HCT116 (cell line): ENCODE data around the gene B3GALT5. TPM values are rescaled to one million over a fixed set of nuclear protein-coding genes. Genes with fewer than 3 reads are reported as not detected.

ENCODE experiments used
- ATAC-seq: fragments of 200-7000 bp; cut with Tn5 transposase; 2 replicates; pipeline ENCODE4 v1.9.1; 2020; ENCODE audit warnings: mild to moderate bottlenecking, moderate library complexity
- BruUV-seq: library from RNA; stranded (reverse); fragments of 400-500 nt; replicated peaks from 2 replicates; lab custom pipeline; 2021; lab: Mats Ljungman, UMichigan
- CTCF ChIA-PET: fragments of 300-600 bp; sonication (Branson Sonifier 250); formaldehyde crosslinking; loops from one replicate; lab custom pipeline; 2021; ENCODE audit warnings: antibody characterized with exemption; lab: Charles Lee
- POLR2A ChIA-PET: fragments of 300-600, 350-600 bp; sonication (Branson Sonifier 250); formaldehyde crosslinking; loops from one replicate; lab custom pipeline; 2021; ENCODE audit warnings: antibody characterized with exemption; lab: Charles Lee
- RAD21 ChIA-PET, 2 experiments: fragments of 300-600 bp; sonication (Branson Sonifier 250); formaldehyde crosslinking; loops; one replicate each; lab custom pipeline; 2023; ENCODE audit warnings: low total read pairs in 2 of 2; ENCODE audit not compliant: uncharacterized antibody in 2 of 2, unreplicated experiment in 2 of 2, low non-redundant PET in 1 of 2; lab: Charles Lee
- DNase-seq: peaks from one replicate; pipeline ENCODE4 v3.0.0-alpha.2; 2010; ENCODE audit warnings: low read depth, low spot score
- H2AFZ ChIP-seq: fragments of 200-600 bp; shearing (Covaris generic), sonication (generic); 2 replicates; pipeline ENCODE4 v1.6.1; 2017; ENCODE audit warnings: low read depth, mixed run types, mixed read lengths, antibody characterized with exemption, low read length; ENCODE audit not compliant: poor library complexity, severe bottlenecking
- H3K27ac ChIP-seq: 2 replicates; pipeline ENCODE4 v1.5.1; 2012; ENCODE audit warnings: low read depth, low read length
- H3K27me3 ChIP-seq: fragments of 200-600 bp; sonication (generic); 2 replicates; pipeline ENCODE4 v1.6.1; 2016; ENCODE audit warnings: mixed run types, low read length, mixed read lengths; ENCODE audit not compliant: insufficient read depth
- H3K36me3 ChIP-seq, 2 experiments: fragments of 200-500 bp in 1 of 2; fragments of 200-600 bp in 1 of 2; sonication (Bioruptor generic) in 1 of 2; sonication (generic) in 1 of 2; 2 replicates each; pipeline versions ENCODE4 v1.5.1 to v1.6.1; 2014 to 2016; ENCODE audit warnings: low read length in 2 of 2, inconsistent platforms in 1 of 2, mixed read lengths in 1 of 2, mixed run types in 1 of 2; ENCODE audit not compliant: insufficient read depth in 2 of 2, control insufficient read depth in 1 of 2
- H3K4me1 ChIP-seq, 2 experiments: fragments of 200-600 bp in 1 of 2; sonication (generic) in 1 of 2; 2 replicates each; pipeline versions ENCODE4 v1.5.1 to v1.6.1; 2012 to 2017; ENCODE audit warnings: low read length in 2 of 2, inconsistent platforms in 1 of 2, mild to moderate bottlenecking in 1 of 2, mixed read lengths in 1 of 2, mixed run types in 1 of 2, moderate library complexity in 1 of 2; ENCODE audit not compliant: insufficient read depth in 2 of 2, control insufficient read depth in 1 of 2
- H3K4me2 ChIP-seq: fragments of 200-600 bp; sonication (generic); 2 replicates; pipeline ENCODE4 v1.6.1; 2017; ENCODE audit warnings: mixed run types, low read length, mixed read lengths
- H3K4me3 ChIP-seq, 2 experiments: fragments of 200-600 bp in 1 of 2; sonication (generic) in 1 of 2; replicated peaks in 1 of 2; 2 replicates each; pipeline ENCODE4 v1.5.1; 2011 to 2016; ENCODE audit warnings: low read length in 2 of 2, control low read depth in 1 of 2, low read depth in 1 of 2, mild to moderate bottlenecking in 1 of 2, mixed read lengths in 1 of 2, mixed run types in 1 of 2
- H3K79me2 ChIP-seq: fragments of 200-600 bp; sonication (generic); 2 replicates; pipeline ENCODE4 v1.6.1; 2017; ENCODE audit warnings: mild to moderate bottlenecking, mixed run types, low read length, moderate library complexity, mixed read lengths; ENCODE audit not compliant: insufficient read depth
- H3K9ac ChIP-seq: fragments of 200-600 bp; sonication (generic); 2 replicates; pipeline ENCODE4 v1.6.1; 2016; ENCODE audit warnings: low read length, mixed read lengths
- H3K9me2 ChIP-seq: fragments of 200-600 bp; sonication (generic), shearing (Covaris generic); 2 replicates; pipeline ENCODE4 v1.6.1; 2017; ENCODE audit warnings: mixed run types, mild to moderate bottlenecking, moderate library complexity; ENCODE audit not compliant: insufficient read depth
- H3K9me3 ChIP-seq, 2 experiments: fragments of 200-500 bp in 1 of 2; fragments of 200-600 bp in 1 of 2; sonication (Bioruptor generic) in 1 of 2; sonication (generic) in 1 of 2; 2 replicates each; pipeline ENCODE4 v1.6.1; 2014 to 2017; ENCODE audit warnings: low read length in 2 of 2, mixed read lengths in 2 of 2, inconsistent platforms in 1 of 2, low read depth in 1 of 2, mild to moderate bottlenecking in 1 of 2, mixed run types in 1 of 2, moderate library complexity in 1 of 2; ENCODE audit not compliant: control insufficient read depth in 1 of 2, insufficient read depth in 1 of 2
- H4K20me1 ChIP-seq: fragments of 200-600 bp; sonication (generic), shearing (Covaris generic); 2 replicates; pipeline ENCODE4 v1.6.1; 2017; ENCODE audit warnings: mixed run types, mild to moderate bottlenecking, moderate library complexity; ENCODE audit not compliant: insufficient read depth
- ELF1 ChIP-seq: IDR thresholded peaks from 2 replicates; pipeline ENCODE4 v1.6.1; 2012; ENCODE audit warnings: low read depth, borderline replicate concordance
- JUND ChIP-seq: IDR thresholded peaks from 2 replicates; pipeline ENCODE4 v1.6.1; 2012
- TCF7L2 ChIP-seq: IDR thresholded peaks from 2 replicates; pipeline ENCODE4 v1.7.0; 2011; ENCODE audit warnings: borderline replicate concordance, inconsistent platforms; ENCODE audit not compliant: insufficient read depth, insufficient read length; ENCODE audit errors: extremely low read depth
- intact Hi-C: fragments of 100-400 bp; cut with micrococcal nuclease; formaldehyde crosslinking; loops from 2 replicates; pipeline ENCODE4 v1.10.0; 2022
- total RNA-seq: library from RNA; stranded (reverse); gene quantifications from one replicate; pipeline ENCODE4 v1.2.1, GENCODE V29; 2021; ENCODE audit not compliant: unreplicated experiment

The B3GALT5 gene
- total RNA-seq, 1 experiment from 2014 or later: 1.2 TPM

GRCh38 chr21:39564200-39564599 lies 48.5 kb upstream of the B3GALT5 start:
- no peaks in the 10 kb centered on the region for H4K20me1 ChIP-seq
- POLR2A ChIA-PET: no interaction called here
- H3K4me3 ChIP-seq: no peak overlapping the region
- no peak overlapping the region for H3K27ac ChIP-seq
- RAD21 ChIA-PET: no interaction called here
- H3K36me3 ChIP-seq: no peaks in the 10 kb centered on the region
- intact Hi-C loops: no loop called here
- no peaks in the 10 kb centered on the region for H3K9me3 ChIP-seq
- H3K4me2 ChIP-seq: no peak overlapping the region
- BruUV-seq: no TSS peak
- no peak for ATAC-seq
- H3K27me3 ChIP-seq: no peaks in the 10 kb centered on the region
- peaks cover 0 to 4% of the 10 kb centered on the region in 2 experiments; a peak in 1 of 4 replicates for H3K4me1 ChIP-seq
- CTCF ChIA-PET: no interaction called here
- no peaks in the 10 kb centered on the region for H3K9me2 ChIP-seq
- no peak overlapping the region for H2AFZ ChIP-seq
- no peak overlapping the region for H3K9ac ChIP-seq
- TF ChIP-seq ELF1: no peak
- no peak for TF ChIP-seq JUND
- no peak for DNase-seq
- no peaks in the 10 kb centered on the region for H3K79me2 ChIP-seq

DNA sequence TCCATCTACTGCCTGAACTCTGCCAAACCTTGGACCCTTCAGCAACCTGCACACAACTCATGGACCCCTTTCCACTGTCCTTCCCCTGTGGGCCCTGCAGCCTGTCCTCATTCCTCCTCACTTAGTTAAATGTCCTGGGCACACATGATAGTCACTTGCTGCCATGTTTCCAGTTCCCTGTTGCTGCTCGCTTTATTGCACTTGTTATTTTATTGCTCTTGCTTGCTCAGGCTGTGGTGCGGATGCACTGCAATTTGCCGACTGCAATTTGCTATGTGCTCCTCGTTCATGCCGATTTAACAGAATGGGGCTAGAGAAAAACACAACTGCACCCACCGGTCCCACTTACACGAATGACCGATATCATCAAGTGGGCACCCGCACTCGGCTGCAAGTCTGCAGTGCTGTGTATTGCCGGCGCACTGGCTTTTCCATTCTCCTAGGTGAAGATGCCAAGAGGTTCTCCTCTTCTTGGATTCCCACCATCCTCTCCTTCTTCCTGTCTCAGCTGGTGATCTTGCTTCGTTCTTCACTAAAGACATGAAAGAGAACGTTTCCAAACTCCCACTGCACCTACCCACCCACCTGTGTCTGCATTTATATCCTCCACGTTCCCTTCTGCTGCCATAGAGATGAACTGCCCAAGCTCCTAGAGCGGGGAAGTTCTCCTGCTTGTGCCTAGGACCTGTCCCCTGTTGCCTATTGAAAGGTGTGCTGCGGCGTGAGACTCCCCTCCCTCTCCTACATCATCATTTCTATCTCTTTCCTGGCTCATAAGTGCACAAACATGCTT lies 45.4 kb upstream of the B3GALT5 start:
- no peak for TF ChIP-seq TCF7L2
- TF ChIP-seq, all 23 proteins: peak for 0
- Histone ChIP-seq H3K9ac (no peak overlapping the region), H3K4me1 (peaks cover 0 to 4% of the 10 kb centered on the region in 2 experiments; a peak in 1 of 4 replicates), H3K36me3 (no peaks in the 10 kb centered on the region), H3K27me3 (no peaks in the 10 kb centered on the region), H3K79me2 (no peaks in the 10 kb centered on the region), H3K27ac (no peak overlapping the region), H4K20me1 (no peaks in the 10 kb centered on the region), H3K4me3 (no peak overlapping the region), H3K9me2 (no peaks in the 10 kb centered on the region), H2AFZ (no peak overlapping the region), H3K4me2 (no peak overlapping the region), H3K9me3 (no peaks in the 10 kb centered on the region)
- DNase-seq (no peak), ATAC-seq (no peak)
- ChIA-PET POLR2A (no interaction called here), RAD21 (no interaction called here), CTCF (no interaction called here)
- intact Hi-C loops: no loop called here
- BruUV-seq: no TSS peak
